IMR-90 (cell line): ENCODE data around the gene ECHS1. TPM values are rescaled to one million over a fixed set of nuclear protein-coding genes. Genes with fewer than 3 reads are reported as not detected.

Source experiments
- ATAC-seq: fragments of 200-7000 bp; cut with Tn5 transposase; 2 replicates; pipeline ENCODE4 v1.9.1; 2020; ENCODE audit warnings: low read depth, mild to moderate bottlenecking, moderate library complexity
- BruUV-seq: library from RNA; stranded (reverse); fragments of 400-500 nt; replicated peaks from 2 replicates; lab custom pipeline; 2021; lab: Mats Ljungman, UMichigan
- CTCF ChIA-PET: fragments of 300-600 bp; formaldehyde crosslinking; extraction: SDS; loops from one replicate; lab custom pipeline; 2021; ENCODE audit warnings: antibody characterized with exemption; lab: Yijun Ruan, JAX
- POLR2A ChIA-PET: fragments of 300-600 bp; sonication (Branson Sonifier 250); formaldehyde crosslinking; loops from one replicate; lab custom pipeline; 2022; ENCODE audit warnings: antibody characterized with exemption; ENCODE audit not compliant: unreplicated experiment; lab: Charles Lee
- DNase-seq: peaks from one replicate; pipeline ENCODE4 v3.0.0; 2013
- H2AFZ ChIP-seq: replicated peaks from 2 replicates; pipeline ENCODE3; 2013; ENCODE audit warnings: low read length, mild to moderate bottlenecking; ENCODE audit not compliant: poor library complexity
- H2AK5ac ChIP-seq: 2 replicates; pipeline ENCODE4 v1.6.1; 2013; ENCODE audit warnings: low read depth, low read length, inconsistent platforms
- H2AK9ac ChIP-seq: replicated peaks from 2 replicates; pipeline ENCODE3; 2013; ENCODE audit warnings: mild to moderate bottlenecking, low read depth, low read length, moderate library complexity; ENCODE audit not compliant: poor library complexity
- H2BK120ac ChIP-seq: 2 replicates; pipeline ENCODE4 v1.6.1; 2013; ENCODE audit warnings: low read depth, low read length, inconsistent platforms
- H2BK15ac ChIP-seq: 3 replicates; pipeline ENCODE4 v1.6.1; 2013; ENCODE audit warnings: low read depth, low read length, inconsistent platforms
- H2BK20ac ChIP-seq: 2 replicates; pipeline ENCODE4 v1.6.1; 2013; ENCODE audit warnings: low read depth, mild to moderate bottlenecking, inconsistent platforms, low read length, moderate library complexity
- H2BK5ac ChIP-seq: 2 replicates; pipeline ENCODE4 v1.6.1; 2013; ENCODE audit warnings: mild to moderate bottlenecking, low read depth, low read length, inconsistent platforms; ENCODE audit not compliant: poor library complexity, severe bottlenecking
- H3K14ac ChIP-seq: replicated peaks from 2 replicates; pipeline ENCODE4 v1.6.1; 2013; ENCODE audit warnings: low read depth, low read length, inconsistent platforms
- H3K18ac ChIP-seq: 2 replicates; pipeline ENCODE4 v1.6.1; 2013; ENCODE audit warnings: low read depth, low read length, control low read depth
- H3K23ac ChIP-seq: 2 replicates; pipeline ENCODE4 v1.6.1; 2013; ENCODE audit warnings: low read depth, low read length, inconsistent platforms
- H3K27ac ChIP-seq: 2 replicates; pipeline ENCODE4 v1.5.1; 2013; ENCODE audit warnings: mild to moderate bottlenecking, control low read depth, low read length; ENCODE audit not compliant: insufficient read depth
- H3K27me3 ChIP-seq: 2 replicates; pipeline ENCODE4 v1.6.1; 2013; ENCODE audit warnings: low read length; ENCODE audit not compliant: control insufficient read depth, insufficient read depth
- H3K36me3 ChIP-seq: 2 replicates; pipeline ENCODE4 v1.6.1; 2013; ENCODE audit warnings: low read length, mixed read lengths; ENCODE audit not compliant: control insufficient read depth, insufficient read depth
- H3K4ac ChIP-seq: 2 replicates; pipeline ENCODE4 v1.6.1; 2013; ENCODE audit warnings: low read depth, low read length, inconsistent platforms
- H3K4me1 ChIP-seq: 2 replicates; pipeline ENCODE4 v1.6.1; 2013; ENCODE audit warnings: low read length, mixed read lengths; ENCODE audit not compliant: control insufficient read depth, insufficient read depth
- H3K4me2 ChIP-seq: 2 replicates; pipeline ENCODE4 v1.6.1; 2013; ENCODE audit warnings: low read depth, mild to moderate bottlenecking, control low read depth, low read length, moderate library complexity
- H3K4me3 ChIP-seq: 2 replicates; pipeline ENCODE4 v1.5.1; 2013; ENCODE audit warnings: low read depth, mild to moderate bottlenecking, control low read depth, low read length, moderate library complexity; ENCODE audit not compliant: insufficient read depth
- H3K56ac ChIP-seq: 2 replicates; pipeline ENCODE4 v1.6.1; 2013; ENCODE audit warnings: low read length, inconsistent platforms; ENCODE audit not compliant: insufficient read depth; ENCODE audit errors: extremely low read depth
- H3K79me1 ChIP-seq, 2 experiments: 2 replicates each; pipeline ENCODE4 v1.6.1; 2013; ENCODE audit warnings: low read length in 2 of 2, inconsistent platforms in 1 of 2, low read depth in 1 of 2
- H3K9ac ChIP-seq: 2 replicates; pipeline ENCODE4 v1.6.1; 2013; ENCODE audit warnings: low read depth, low read length, control low read depth
- H3K9me1 ChIP-seq: 2 replicates; pipeline ENCODE4 v1.6.1; 2013; ENCODE audit warnings: low read length, inconsistent platforms; ENCODE audit not compliant: insufficient read depth
- H3K9me3 ChIP-seq: 2 replicates; pipeline ENCODE4 v1.6.1; 2013; ENCODE audit warnings: low read length; ENCODE audit not compliant: control insufficient read depth, insufficient read depth
- H4K20me1 ChIP-seq: 2 replicates; pipeline ENCODE4 v1.6.1; 2013; ENCODE audit warnings: low read length, inconsistent platforms; ENCODE audit not compliant: insufficient read depth
- H4K5ac ChIP-seq: 2 replicates; pipeline ENCODE4 v1.6.1; 2013; ENCODE audit warnings: mild to moderate bottlenecking, low read depth, low read length, control low read depth
- H4K8ac ChIP-seq, 2 experiments: 2 replicates each; pipeline ENCODE4 v1.6.1; 2013; ENCODE audit warnings: low read depth in 2 of 2, low read length in 2 of 2, control low read depth in 1 of 2, inconsistent platforms in 1 of 2
- H4K91ac ChIP-seq: 2 replicates; pipeline ENCODE4 v1.6.1; 2013; ENCODE audit warnings: low read depth, low read length, inconsistent platforms; ENCODE audit not compliant: insufficient read depth
- BHLHE40 ChIP-seq: fragments of 150-350 bp; IDR thresholded peaks from 2 replicates; pipeline ENCODE4 v1.6.1; 2016; ENCODE audit warnings: mild to moderate bottlenecking, low read depth, low read length
- CEBPB ChIP-seq: IDR thresholded peaks from 2 replicates; pipeline ENCODE4 v1.6.1; 2012; ENCODE audit warnings: low read depth, low read length, improper control_type of control experiment
- CHD1 ChIP-seq: IDR thresholded peaks from 2 replicates; pipeline ENCODE4 v1.6.1; 2012; ENCODE audit warnings: low read depth, low read length, improper control_type of control experiment
- CTCF ChIP-seq: conservative IDR thresholded peaks from 2 replicates; pipeline ENCODE4 v1.5.1; 2012; ENCODE audit warnings: mild to moderate bottlenecking, low read depth, low read length, improper control_type of control experiment
- MAFK ChIP-seq: IDR thresholded peaks from 2 replicates; pipeline ENCODE4 v1.6.1; 2012; ENCODE audit warnings: low read depth, low read length, improper control_type of control experiment
- MAZ ChIP-seq: IDR thresholded peaks from 2 replicates; pipeline ENCODE4 v1.6.1; 2012; ENCODE audit warnings: low read depth, mild to moderate bottlenecking, low read length, improper control_type of control experiment, moderate library complexity, borderline replicate concordance
- SMC3 ChIP-seq: fragments of 150-350 bp; IDR thresholded peaks from 2 replicates; pipeline ENCODE4 v1.6.1; 2016; ENCODE audit warnings: low read depth, mild to moderate bottlenecking, antibody characterized with exemption, low read length, moderate library complexity
- USF2 ChIP-seq: fragments of 150-350 bp; IDR thresholded peaks from 2 replicates; pipeline ENCODE4 v1.6.1; 2017; ENCODE audit warnings: mild to moderate bottlenecking, antibody characterized with exemption, low read length, low read depth
- WGBS, 2 experiments: methylation state at CpG; one replicate each; pipeline versions ENCODE4 v1.1.5 to v1.1.7; 2013; ENCODE audit warnings: missing lambda C conversion rate in 2 of 2; ENCODE audit not compliant: insufficient read length in 1 of 2; ENCODE audit errors: extremely low coverage in 2 of 2; 5-methylcytosine and 5-hydroxymethylcytosine counted together
- dilution Hi-C: fragments of 300-500 bp; cut with HindIII; formaldehyde crosslinking; loops from one replicate; pipeline ENCODE4 v1.14.3; 2018; ENCODE audit warnings: low sequenced_read_pairs; ENCODE audit not compliant: unreplicated experiment
- in situ Hi-C: fragments of 300-500 bp; cut with MboI; formaldehyde crosslinking; loops from 3 replicates; pipeline ENCODE4 v1.14.3; 2019; ENCODE audit warnings: low sequenced_read_pairs, inconsistent platforms, mixed read lengths
- intact Hi-C: fragments of 100-400 bp; cut with micrococcal nuclease; formaldehyde crosslinking; loops from 2 replicates; pipeline ENCODE4 v1.10.0; 2022
- polyA plus RNA-seq, 3 experiments: library from polyadenylated mRNA; depleted of rRNA; stranded (reverse); fragments of >200 nt; gene quantifications; 2 replicates each; pipeline ENCODE4 v1.2.3, GENCODE V29; 2012; ENCODE audit warnings: low replicate concordance in 1 of 3
- total RNA-seq: library from RNA; depleted of rRNA; stranded (reverse); fragments of >200 nt; gene quantifications from 2 replicates; pipeline ENCODE4 v1.2.3, GENCODE V29; 2012

Gene ECHS1
- total and polyA plus RNA-seq, 2 of the 4 experiments (the other 2 are of a cell fraction): 60.8 to 84.2 TPM

GRCh38 chr10:133401500-133401899 is 28.3 kb upstream of the ECHS1 start:
- Histone ChIP-seq H3K4ac (no peak overlapping the region), H2BK120ac (no peak overlapping the region), H2AK5ac (no peak overlapping the region), H2AK9ac (no peak overlapping the region), H2BK15ac (no peak overlapping the region), H3K4me1 (peaks cover 4% of the 10 kb centered on the region; the same call in 1 of the 2 replicates), H3K9me1 (peaks cover 6% of the 10 kb centered on the region; the same call in 1 of the 2 replicates), H3K79me1 (peaks cover 26 to 52% of the 10 kb centered on the region in 2 experiments), H3K27ac (no peak overlapping the region), H4K20me1 (peaks cover 8% of the 10 kb centered on the region; the same call in 1 of the 2 replicates), H3K18ac (no peak overlapping the region), H4K8ac (no peak overlapping the region), H3K4me2 (no peak overlapping the region), H3K36me3 (peaks cover 51% of the 10 kb centered on the region), H3K14ac (no peak overlapping the region), H3K9me3 (no peaks in the 10 kb centered on the region), H2BK5ac (no peak overlapping the region), H3K4me3 (no peak overlapping the region), H4K91ac (no peak overlapping the region), H2BK20ac (no peak overlapping the region), H3K56ac (no peak overlapping the region), H3K27me3 (no peaks in the 10 kb centered on the region), H3K23ac (no peak overlapping the region), H4K5ac (no peak overlapping the region), H3K9ac (no peak overlapping the region), H2AFZ (no peak overlapping the region)
- intact Hi-C loops (no loop called here), dilution Hi-C loops (no loop called here), in situ Hi-C loops (no loop called here)
- POLR2A ChIA-PET: no interaction called here
- ATAC-seq (no peak), DNase-seq (no peak)
- BruUV-seq: no TSS peak
- CTCF ChIA-PET: no interaction called here
- 96% methylated on average over 9 of the region's 12 CpGs; no CpG with 5 or more reads in 1 of the 2 experiments for WGBS, 2 experiments
- TF ChIP-seq BHLHE40: no peak
- no peak for TF ChIP-seq CEBPB
- TF ChIP-seq USF2: no peak
- TF ChIP-seq MAZ: no peak
- TF ChIP-seq SMC3: no peak
- TF ChIP-seq CHD1: no peak
- TF ChIP-seq MAFK: no peak
- TF ChIP-seq CTCF: no peak
